Endothelial cell (in vitro differentiated cells): Measurements from ENCODE around the gene FBXO10. TPM values are rescaled to one million over a fixed set of nuclear protein-coding genes. Genes with fewer than 3 reads are reported as not detected.
"Not testable (repeated sequence)": the region's sequence is repeated elsewhere in the genome, so short reads cannot be mapped to it uniquely, and the experiment has no call there.

Experiments used
- DNase-seq: peaks from one replicate; pipeline ENCODE4 v3.0.0; 2021; ENCODE audit warnings: low spot score
- H3K27ac Mint-ChIP-seq: one replicate; pipeline ENCODE4 v1.8.0; 2021; ENCODE audit warnings: mixed read lengths, inconsistent platforms; ENCODE audit not compliant: unreplicated experiment
- H3K27me3 Mint-ChIP-seq: one replicate; pipeline ENCODE4 v1.8.0; 2021; ENCODE audit warnings: mild to moderate bottlenecking, moderate library complexity, mixed read lengths, inconsistent platforms; ENCODE audit not compliant: unreplicated experiment
- H3K36me3 Mint-ChIP-seq: one replicate; pipeline ENCODE4 v1.8.0; 2021; ENCODE audit warnings: mild to moderate bottlenecking, low read depth, mixed read lengths, inconsistent platforms; ENCODE audit not compliant: unreplicated experiment
- H3K4me1 Mint-ChIP-seq: one replicate; pipeline ENCODE4 v1.8.0; 2021; ENCODE audit warnings: mild to moderate bottlenecking, mixed read lengths, inconsistent platforms; ENCODE audit not compliant: unreplicated experiment
- H3K4me3 Mint-ChIP-seq: one replicate; pipeline ENCODE4 v1.8.0; 2021; ENCODE audit warnings: mild to moderate bottlenecking, mixed read lengths, inconsistent platforms; ENCODE audit not compliant: unreplicated experiment
- H3K9me3 Mint-ChIP-seq: one replicate; pipeline ENCODE4 v1.8.0; 2021; ENCODE audit warnings: mixed read lengths, inconsistent platforms; ENCODE audit not compliant: unreplicated experiment
- CTCF ChIP-seq: fragments of 200-600 bp; sonication (generic); IDR thresholded peaks from one replicate; pipeline ENCODE4 v1.5.0; 2021; ENCODE audit warnings: antibody characterized with exemption; ENCODE audit not compliant: unreplicated experiment
- total RNA-seq: library from RNA; stranded (reverse); fragmentation: NEBNext Ultra II Directional; extraction: Animal tissue kit (Norgen Biotek cat#: 25700); gene quantifications from one replicate; pipeline ENCODE4 v1.2.1, GENCODE V29; 2021; ENCODE audit not compliant: unreplicated experiment

Gene FBXO10
- total RNA-seq, 1 donor from 2014 or later: 24.2 TPM

- TF ChIP-seq CTCF: no peak
- H3K4me3 Mint-ChIP-seq: peak overlapping the region; percentile 37
- H3K4me1 Mint-ChIP-seq: no peaks in the 10 kb centered on the region
- peaks cover 3% of the 10 kb centered on the region for H3K27me3 Mint-ChIP-seq
- no peaks in the 10 kb centered on the region for H3K9me3 Mint-ChIP-seq
- peaks cover 27% of the 10 kb centered on the region for H3K36me3 Mint-ChIP-seq
- no peak for DNase-seq
- no peak overlapping the region for H3K27ac Mint-ChIP-seq
Measured at GRCh38 chr9:37512437-37512836, 63.7 kb downstream of the FBXO10 start.

DNA sequence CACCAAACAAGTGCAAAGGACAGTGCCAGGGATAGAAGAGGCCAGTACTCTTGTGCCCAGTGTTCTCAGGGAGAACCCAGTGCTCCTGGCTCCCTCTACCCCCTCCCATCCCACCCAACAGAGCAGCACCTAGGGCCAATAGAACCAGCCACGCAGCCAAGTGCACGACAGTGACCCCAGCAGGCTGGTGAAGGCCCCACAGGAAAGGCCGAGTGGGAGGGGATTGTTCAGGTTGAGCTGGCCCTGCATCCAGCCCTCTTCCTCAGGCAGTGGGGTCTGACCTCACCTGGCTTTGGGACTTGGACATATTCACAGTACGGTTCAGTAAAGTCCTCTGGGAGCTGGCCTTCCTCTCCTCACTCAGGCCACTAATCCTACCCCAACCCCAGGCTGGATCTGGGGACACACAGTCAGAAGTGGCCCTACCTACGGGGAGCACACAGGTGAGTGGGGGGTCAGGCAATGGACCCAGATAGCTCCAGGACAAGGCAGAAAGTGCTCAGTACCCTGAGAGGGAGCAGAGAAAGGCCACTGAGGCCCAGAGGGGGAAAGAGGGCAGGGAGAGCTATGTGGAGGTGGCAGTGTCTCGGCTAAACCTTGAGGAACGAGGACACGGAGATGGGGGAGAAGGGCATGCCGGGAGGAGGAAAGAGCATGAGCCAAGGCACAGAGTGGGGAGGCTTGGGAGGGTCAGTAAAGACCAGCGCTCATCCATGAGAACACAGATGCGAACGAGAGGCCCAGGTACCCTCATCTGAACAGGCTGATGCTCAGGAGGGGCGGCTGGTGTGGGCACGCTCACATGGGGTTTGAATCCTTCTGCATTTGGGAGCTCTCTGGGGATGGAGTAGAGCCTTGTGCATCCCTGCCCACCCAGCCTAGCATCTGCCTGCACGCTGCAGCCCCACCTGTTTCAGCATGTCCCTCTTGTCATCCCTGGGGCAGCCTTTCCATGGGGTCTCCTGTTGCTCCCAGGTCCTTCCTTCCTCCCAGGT, 64.9 kb downstream of the FBXO10 start:
- peaks cover 30% of the 10 kb centered on the region for H3K36me3 Mint-ChIP-seq
- no peak overlapping the region for H3K4me3 Mint-ChIP-seq
- peaks cover 3% of the 10 kb centered on the region for H3K27me3 Mint-ChIP-seq
- TF ChIP-seq CTCF: no peak
- H3K4me1 Mint-ChIP-seq: no peaks in the 10 kb centered on the region
- H3K27ac Mint-ChIP-seq: no peak overlapping the region
- no peaks in the 10 kb centered on the region for H3K9me3 Mint-ChIP-seq
- peak; percentile 47 for DNase-seq

- not testable (repeated sequence) for H3K27ac Mint-ChIP-seq, H3K4me1 Mint-ChIP-seq, H3K4me3 Mint-ChIP-seq, H3K27me3 Mint-ChIP-seq, DNase-seq, H3K9me3 Mint-ChIP-seq
- H3K36me3 Mint-ChIP-seq: peaks cover 20% of the 10 kb centered on the region
Measured at GRCh38 chr9:37510053-37510452, 66.1 kb downstream of the FBXO10 start.

- no peak for TF ChIP-seq CTCF
- Mint-ChIP-seq H3K4me3 (no peak overlapping the region), H3K27me3 (no peaks in the 10 kb centered on the region), H3K4me1 (no peaks in the 10 kb centered on the region), H3K27ac (no peak overlapping the region), H3K36me3 (peaks cover 16% of the 10 kb centered on the region), H3K9me3 (no peaks in the 10 kb centered on the region)
- no peak for DNase-seq
Measured at GRCh38 chr9:37509536-37509935, 66.6 kb downstream of the FBXO10 start.

- Mint-ChIP-seq H3K27ac (no peak overlapping the region), H3K27me3 (no peaks in the 10 kb centered on the region), H3K36me3 (peaks cover 15% of the 10 kb centered on the region), H3K9me3 (no peaks in the 10 kb centered on the region), H3K4me1 (no peaks in the 10 kb centered on the region), H3K4me3 (no peak overlapping the region)
- no peak for DNase-seq
- TF ChIP-seq CTCF: no peak
Measured at GRCh38 chr9:37508834-37509206, 67.4 kb downstream of the FBXO10 start.
